HEK293 (cell line): ENCODE results near the gene RHOT1.

Experiments used
- CTCF ChIA-PET: fragments of 350-600 bp; formaldehyde crosslinking; extraction: SDS; loops from one replicate; lab custom pipeline; 2021; ENCODE audit warnings: antibody characterized with exemption; lab: Yijun Ruan, JAX
- POLR2A ChIA-PET: fragments of 300-600 bp; formaldehyde crosslinking; extraction: SDS; loops from one replicate; lab custom pipeline; 2020; ENCODE audit warnings: antibody characterized with exemption, inconsistent platforms; lab: Yijun Ruan, JAX
- H3K27ac ChIP-seq: fragments of 200-500 bp; sonication (Bioruptor generic); 2 replicates; pipeline ENCODE4 v1.5.1; 2014; ENCODE audit warnings: low read depth, low read length, control low read depth, inconsistent platforms; ENCODE audit errors: extremely low read depth
- H3K36me3 ChIP-seq, 2 experiments: fragments of 200-500 bp in 1 of 2; sonication (Bioruptor generic) in 1 of 2; 1 replicate in 1 of 2; 2 replicates in 1 of 2; pipeline ENCODE4 v1.5.1; 2014 to 2017; ENCODE audit warnings: inconsistent platforms in 2 of 2, low read length in 2 of 2; ENCODE audit not compliant: control insufficient read depth in 2 of 2, insufficient read depth in 1 of 2
- H3K4me1 ChIP-seq: fragments of 200-500 bp; sonication (Bioruptor generic); 2 replicates; pipeline ENCODE4 v1.5.1; 2014; ENCODE audit warnings: mild to moderate bottlenecking, low read length, inconsistent platforms; ENCODE audit not compliant: control insufficient read depth, insufficient read depth
- H3K4me3 ChIP-seq: 2 replicates; pipeline ENCODE4 v1.5.1; 2011; ENCODE audit warnings: low read depth, mild to moderate bottlenecking, control low read depth, low read length, moderate library complexity
- H3K9me3 ChIP-seq: fragments of 200-500 bp; sonication (Bioruptor generic); 2 replicates; pipeline ENCODE4 v1.5.1; 2014; ENCODE audit warnings: low read depth, low read length, inconsistent platforms; ENCODE audit not compliant: control insufficient read depth, insufficient read depth
- EGR2 ChIP-seq: fragments of 450-650 bp; formaldehyde crosslinking; IDR thresholded peaks from 2 replicates; pipeline ENCODE4 v1.5.1; 2016; ENCODE audit warnings: low read depth, missing biosample characterization, missing genetic modification characterization
- KLF17 ChIP-seq: fragments of 450-650 bp; formaldehyde crosslinking; IDR thresholded peaks from 2 replicates; pipeline ENCODE4 v1.5.1; 2016; ENCODE audit warnings: missing biosample characterization, missing genetic modification characterization
- KLF9 ChIP-seq: fragments of 450-650 bp; formaldehyde crosslinking; IDR thresholded peaks from 2 replicates; pipeline ENCODE4 v1.5.1; 2016; ENCODE audit warnings: missing biosample characterization, missing genetic modification characterization, low read depth
- MYNN ChIP-seq: fragments of 450-650 bp; formaldehyde crosslinking; IDR thresholded peaks from 2 replicates; pipeline ENCODE4 v1.5.1; 2016; ENCODE audit warnings: missing biosample characterization, missing genetic modification characterization, borderline replicate concordance
- PRDM4 ChIP-seq: fragments of 450-650 bp; formaldehyde crosslinking; IDR thresholded peaks from 2 replicates; pipeline ENCODE4 v1.5.1; 2017; ENCODE audit warnings: missing biosample characterization, missing genetic modification characterization
- REST ChIP-seq: fragments of 450-650 bp; formaldehyde crosslinking; IDR thresholded peaks from 2 replicates; pipeline ENCODE4 v1.5.1; 2016; ENCODE audit warnings: missing biosample characterization, missing genetic modification characterization
- SCRT1 ChIP-seq: fragments of 450-650 bp; formaldehyde crosslinking; IDR thresholded peaks from 2 replicates; pipeline ENCODE4 v1.5.1; 2016; ENCODE audit warnings: missing biosample characterization, missing genetic modification characterization, borderline replicate concordance
- TCF7L2 ChIP-seq: IDR thresholded peaks from 2 replicates; pipeline ENCODE4 v1.6.1; 2011; ENCODE audit warnings: low read depth, mild to moderate bottlenecking, inconsistent platforms, low read length, moderate library complexity, borderline replicate concordance
- ZNF140 ChIP-seq: fragments of 450-650 bp; formaldehyde crosslinking; IDR thresholded peaks from 2 replicates; pipeline ENCODE4 v1.5.1; 2016; ENCODE audit warnings: missing biosample characterization, missing genetic modification characterization
- ZNF214 ChIP-seq: fragments of 450-650 bp; formaldehyde crosslinking; IDR thresholded peaks from 2 replicates; pipeline ENCODE4 v1.5.1; 2017; ENCODE audit warnings: missing biosample characterization, mild to moderate bottlenecking, missing genetic modification characterization, borderline replicate concordance
- ZNF394 ChIP-seq: fragments of 450-650 bp; formaldehyde crosslinking; IDR thresholded peaks from 2 replicates; pipeline ENCODE4 v1.5.1; 2016; ENCODE audit warnings: missing biosample characterization, missing genetic modification characterization, mild to moderate bottlenecking, moderate library complexity, borderline replicate concordance
- ZNF416 ChIP-seq: fragments of 450-650 bp; formaldehyde crosslinking; IDR thresholded peaks from 2 replicates; pipeline ENCODE4 v1.5.1; 2016; ENCODE audit warnings: missing biosample characterization, missing genetic modification characterization
- ZNF48 ChIP-seq: fragments of 450-650 bp; formaldehyde crosslinking; IDR thresholded peaks from 2 replicates; pipeline ENCODE4 v1.5.1; 2016; ENCODE audit warnings: missing biosample characterization, missing genetic modification characterization
- ZNF514 ChIP-seq: fragments of 450-650 bp; formaldehyde crosslinking; IDR thresholded peaks from 2 replicates; pipeline ENCODE4 v1.5.1; 2016; ENCODE audit warnings: missing biosample characterization, missing genetic modification characterization
- ZNF600 ChIP-seq: fragments of 450-650 bp; formaldehyde crosslinking; IDR thresholded peaks from 2 replicates; pipeline ENCODE4 v1.5.1; 2016; ENCODE audit warnings: missing biosample characterization, missing genetic modification characterization
- ZNF704 ChIP-seq: fragments of 450-650 bp; formaldehyde crosslinking; IDR thresholded peaks from 2 replicates; pipeline ENCODE4 v1.5.1; 2016; ENCODE audit warnings: missing biosample characterization, missing genetic modification characterization
- ZNF707 ChIP-seq: fragments of 450-650 bp; formaldehyde crosslinking; IDR thresholded peaks from 2 replicates; pipeline ENCODE4 v1.5.1; 2016; ENCODE audit warnings: missing biosample characterization, missing genetic modification characterization
- ZSCAN4 ChIP-seq: fragments of 450-650 bp; formaldehyde crosslinking; IDR thresholded peaks from 2 replicates; pipeline ENCODE4 v1.5.1; 2017; ENCODE audit warnings: missing biosample characterization, missing genetic modification characterization

RHOT1 gene

GRCh38 chr17:32125848-32126153, 16.5 kb upstream of the RHOT1 start:
- peaks cover 12% of the 10 kb centered on the region for H3K4me1 ChIP-seq
- TF ChIP-seq KLF9 (tag by site-specific recombination) (no peak), KLF17 (tag by site-specific recombination) (no peak), ZNF214 (no peak), REST (no peak), SCRT1 (tag by site-specific recombination) (no peak), TCF7L2 (no peak), ZNF704 (no peak), ZNF48 (tag by site-specific recombination) (no peak), EGR2 (tag by site-specific recombination) (no peak), ZNF707 (no peak), PRDM4 (tag by site-specific recombination) (no peak), ZNF514 (tag by site-specific recombination) (no peak), ZNF394 (no peak), ZSCAN4 (no peak), ZNF600 (tag by site-specific recombination) (no peak), ZNF140 (tag by site-specific recombination) (no peak), ZNF416 (tag by site-specific recombination) (no peak), MYNN (tag by site-specific recombination) (no peak)
- no peak overlapping the region for H3K27ac ChIP-seq
- POLR2A ChIA-PET: interaction anchor here (0.6 to 1.9 kb wide), 3 partner anchors 17 to 118 kb away, joined by 3 to 4 read pairs (median 4); partner anchors contain the start of gene RHOT1
- CTCF ChIA-PET: interaction anchor here (0.8 to 5.0 kb wide), 3 partner anchors 8 to 14 kb away, joined by 5 to 68 read pairs (median 7); partner anchors contain the start of gene RHOT1
- no peak overlapping the region for H3K4me3 ChIP-seq
- no peaks in the 10 kb centered on the region for H3K36me3 ChIP-seq
- H3K9me3 ChIP-seq: no peaks in the 10 kb centered on the region
